Left renal pelvis (tissue), 4 donors: ENCODE measurements around the gene HOXD11. TPM values are rescaled to one million over a fixed set of nuclear protein-coding genes. Genes with fewer than 3 reads are reported as not detected.

Source experiments
- DNase-seq, 4 donors: peaks; one replicate each; pipeline ENCODE4 v3.0.0-alpha.2; 2013; ENCODE audit warnings: low read depth in 4 of 4, low spot score in 3 of 4
- polyA plus RNA-seq, 4 donors: library from polyadenylated mRNA; unstranded; fragments of 120-200 nt; gene quantifications; one replicate each; pipeline ENCODE4 v1.2.1, GENCODE V29; 2013; ENCODE audit not compliant: insufficient read length in 4 of 4

HOXD11 gene
- polyA plus RNA-seq, 4 donors = 45.8 to 76.0 (median 63.4) TPM

- DNase-seq = no peak
These were observed 23.3 kb downstream of the HOXD11 start for GRCh38 chr2:176130147-176130956.

GRCh38 chr2:176130957-176131847 is 24.1 kb downstream of the HOXD11 start:
- no peak for DNase-seq

- DNase-seq = no peak
These were observed 24.7 kb downstream of the HOXD11 start for GRCh38 chr2:176131848-176132158.

- DNase-seq = no peak
These were observed 25.4 kb downstream of the HOXD11 start for GRCh38 chr2:176132205-176133171.

- no peak for DNase-seq
These were observed 26.3 kb downstream of the HOXD11 start for GRCh38 chr2:176133389-176133788.

- no peak for DNase-seq
These were observed 27.0 kb downstream of the HOXD11 start for GRCh38 chr2:176134035-176134434.

- no peak for DNase-seq
These were observed 28.0 kb downstream of the HOXD11 start for GRCh38 chr2:176135035-176135440.

GRCh38 chr2:176136374-176137251 is 29.5 kb downstream of the HOXD11 start:
- no peak for DNase-seq

- DNase-seq = no peak
These were observed 30.1 kb downstream of the HOXD11 start for GRCh38 chr2:176137252-176137580.

- DNase-seq = no peak
These were observed 30.8 kb downstream of the HOXD11 start for GRCh38 chr2:176137906-176138305.

GRCh38 chr2:176138526-176138922 is 31.4 kb downstream of the HOXD11 start:
- DNase-seq = no peak

- DNase-seq = no peak
These were observed 32.0 kb downstream of the HOXD11 start for GRCh38 chr2:176138923-176139660.

- no peak for DNase-seq
These were observed 32.8 kb downstream of the HOXD11 start for GRCh38 chr2:176139661-176140512.

- no peak for DNase-seq
These were observed 33.6 kb downstream of the HOXD11 start for GRCh38 chr2:176140513-176141317.

GRCh38 chr2:176142281-176142680 is 35.2 kb downstream of the HOXD11 start:
- no peak for DNase-seq

- no peak for DNase-seq
These were observed 38.2 kb downstream of the HOXD11 start for GRCh38 chr2:176145085-176145969.
